HG03175 (cell line): ENCODE results near the gene UPK1B.

Experiments
- ATAC-seq: cut with Tn5 transposase; IDR thresholded peaks from one replicate; pipeline ENCODE4 v1.9.1; 2021; ENCODE audit warnings: mild to moderate bottlenecking, moderate library complexity; ENCODE audit not compliant: unreplicated experiment

The UPK1B gene

GRCh38 chr3:119175872-119176756 lies 2.7 kb downstream of the UPK1B start:
- no peak for ATAC-seq

GRCh38 chr3:119176778-119177177 lies 3.4 kb downstream of the UPK1B start:
- no peak for ATAC-seq

GRCh38 chr3:119177321-119177720 lies 3.9 kb downstream of the UPK1B start:
- ATAC-seq, result no peak

- ATAC-seq, result no peak
These were observed 8.4 kb downstream of the UPK1B start for GRCh38 chr3:119181765-119182164.

GRCh38 chr3:119184111-119184510 lies 10.7 kb downstream of the UPK1B start:
- no peak for ATAC-seq

GRCh38 chr3:119184796-119185570 lies 11.6 kb downstream of the UPK1B start:
- ATAC-seq, result no peak

GRCh38 chr3:119187266-119187665 lies 13.9 kb downstream of the UPK1B start:
- ATAC-seq, result no peak

- no peak for ATAC-seq
These were observed 18.4 kb downstream of the UPK1B start for GRCh38 chr3:119191800-119192199.

GRCh38 chr3:119194237-119195150 lies 21.1 kb downstream of the UPK1B start:
- ATAC-seq, result no peak

GRCh38 chr3:119195151-119195476 lies 21.7 kb downstream of the UPK1B start:
- ATAC-seq, result no peak

GRCh38 chr3:119195911-119196310 lies 22.5 kb downstream of the UPK1B start:
- no peak for ATAC-seq

- ATAC-seq, result no peak
These were observed 31.8 kb downstream of the UPK1B start for GRCh38 chr3:119205209-119205608.

- ATAC-seq, result no peak
These were observed 32.3 kb downstream of the UPK1B start for GRCh38 chr3:119205685-119206084.

- peak; percentile 56 for ATAC-seq
These were observed 33.5 kb downstream of the UPK1B start for GRCh38 chr3:119206611-119207511.

- no peak for ATAC-seq
These were observed 34.1 kb downstream of the UPK1B start for GRCh38 chr3:119207512-119207875.

GRCh38 chr3:119211193-119211592 lies 37.8 kb downstream of the UPK1B start:
- ATAC-seq, result no peak

GRCh38 chr3:119211803-119212202 lies 38.4 kb downstream of the UPK1B start:
- ATAC-seq, result no peak

- ATAC-seq, result peak; percentile 100
These were observed 45.7 kb downstream of the UPK1B start for GRCh38 chr3:119219069-119219468.

- ATAC-seq, result no peak
These were observed 46.8 kb downstream of the UPK1B start for GRCh38 chr3:119220198-119220597.
